HT1080 (cell line): ENCODE data around the gene SLC24A3. TPM values are rescaled to one million over a fixed set of nuclear protein-coding genes. Genes with fewer than 3 reads are reported as not detected.
A peak's percentile ranks its signal among the peaks of the same experiment; 100 is the strongest.

Source experiments
- DNase-seq: peaks from one replicate; pipeline ENCODE4 v3.0.0-alpha.2; 2015; ENCODE audit warnings: low read depth
- total RNA-seq: library from RNA; depleted of rRNA; stranded (reverse); fragments of >200 nt; shearing (Covaris generic); gene quantifications from 2 replicates; pipeline ENCODE4 v1.2.3, GENCODE V29; 2014

Gene SLC24A3
- total RNA-seq, 1 experiment from 2014 or later: not detected

GRCh38 chr20:19269737-19270340 lies 57.4 kb downstream of the SLC24A3 start:
- DNase-seq: peak; percentile 73

GRCh38 chr20:19271879-19272651 lies 59.6 kb downstream of the SLC24A3 start:
- DNase-seq: no peak

GRCh38 chr20:19272976-19273654 lies 60.7 kb downstream of the SLC24A3 start:
- no peak for DNase-seq

GRCh38 chr20:19274001-19274400 lies 61.6 kb downstream of the SLC24A3 start:
- no peak for DNase-seq

GRCh38 chr20:19274412-19275015 lies 62.1 kb downstream of the SLC24A3 start:
- DNase-seq: no peak

GRCh38 chr20:19275038-19275629 lies 62.7 kb downstream of the SLC24A3 start:
- no peak for DNase-seq

- no peak for DNase-seq
Observed at GRCh38 chr20:19275630-19276071, 63.2 kb downstream of the SLC24A3 start.

- no peak for DNase-seq
Observed at GRCh38 chr20:19277381-19277780, 64.9 kb downstream of the SLC24A3 start.

- DNase-seq: no peak
Observed at GRCh38 chr20:19283490-19284025, 71.1 kb downstream of the SLC24A3 start.

- DNase-seq: no peak
Observed at GRCh38 chr20:19284400-19285178, 72.1 kb downstream of the SLC24A3 start.

GRCh38 chr20:19285436-19285835 lies 73.0 kb downstream of the SLC24A3 start:
- DNase-seq: no peak

GRCh38 chr20:19288061-19288460 lies 75.6 kb downstream of the SLC24A3 start:
- DNase-seq: no peak

- DNase-seq: no peak
Observed at GRCh38 chr20:19288636-19289035, 76.2 kb downstream of the SLC24A3 start.

GRCh38 chr20:19289451-19289850 lies 77.0 kb downstream of the SLC24A3 start:
- DNase-seq: no peak

GRCh38 chr20:19291024-19291817 lies 78.8 kb downstream of the SLC24A3 start:
- DNase-seq: no peak

GRCh38 chr20:19291818-19292132 lies 79.3 kb downstream of the SLC24A3 start:
- DNase-seq: no peak

GRCh38 chr20:19292254-19292653 lies 79.8 kb downstream of the SLC24A3 start:
- DNase-seq: no peak

- DNase-seq: no peak
Observed at GRCh38 chr20:19295076-19295475, 82.6 kb downstream of the SLC24A3 start.

GRCh38 chr20:19298652-19299051 lies 86.2 kb downstream of the SLC24A3 start:
- no peak for DNase-seq

GRCh38 chr20:19300395-19300794 lies 88.0 kb downstream of the SLC24A3 start:
- DNase-seq: peak; percentile 2
